IPS DF 4.7 (cell line): ENCODE results near the gene THOP1.

Experiments
- DNase-seq: peaks from one replicate; pipeline ENCODE4 v3.0.0-alpha.2; 2013; ENCODE audit warnings: low spot score; ENCODE audit errors: extremely low read depth

Gene THOP1

DNA sequence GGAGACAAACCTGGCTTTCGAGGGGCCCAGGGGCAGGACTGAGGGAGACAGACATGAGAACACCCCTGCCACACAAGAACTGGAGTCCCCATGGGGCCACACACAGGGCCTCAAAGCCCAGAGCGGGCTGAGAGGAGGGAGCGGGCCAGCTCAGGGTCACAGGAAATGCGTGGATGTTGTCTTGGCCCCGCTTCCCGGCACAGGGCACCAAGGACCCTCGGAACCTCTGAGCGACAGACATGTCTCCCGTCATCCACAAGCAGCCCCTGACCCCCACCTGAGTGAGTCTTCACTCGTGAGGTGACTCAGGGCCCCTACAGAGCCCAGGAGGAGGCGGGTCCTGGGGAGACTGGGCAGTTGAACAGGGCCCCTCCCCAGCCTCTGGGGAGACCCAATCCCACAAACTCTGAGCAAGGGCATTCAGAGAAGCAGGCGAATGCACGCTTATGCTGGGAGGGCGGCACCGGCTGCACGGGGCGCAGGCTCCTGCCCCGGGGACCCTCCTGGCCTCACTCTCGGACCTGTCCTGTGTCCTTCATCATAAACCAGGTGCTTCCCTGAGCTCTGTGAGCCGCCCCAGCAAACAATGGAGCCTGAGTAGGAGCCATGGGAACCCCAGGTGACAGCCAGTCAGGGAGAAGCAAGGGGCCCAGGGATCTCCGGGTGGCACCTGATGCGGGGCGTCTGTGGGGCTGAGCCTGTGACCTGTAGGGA, 22.4 kb upstream of the THOP1 start:
- no peak for DNase-seq

DNA sequence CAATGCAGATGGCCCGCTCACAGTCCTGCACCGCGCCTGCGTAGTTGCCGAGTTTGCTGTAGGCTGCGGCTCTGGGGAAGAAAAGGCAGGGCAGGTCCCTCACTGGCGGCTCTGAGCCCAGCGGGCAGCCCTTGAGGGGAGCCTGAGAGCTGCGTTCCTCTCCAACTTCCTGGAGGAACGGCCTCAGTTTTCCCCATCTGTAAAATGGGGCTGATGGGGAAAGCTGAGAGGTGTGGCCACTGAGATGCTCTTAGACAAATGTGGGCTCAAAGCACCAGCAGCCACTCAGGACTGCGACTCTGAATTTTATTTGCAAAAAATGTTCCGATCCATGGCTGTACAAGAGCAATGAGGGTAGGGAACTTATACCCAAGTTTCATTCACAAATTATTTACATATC, 21.6 kb upstream of the THOP1 start:
- no peak for DNase-seq

DNA sequence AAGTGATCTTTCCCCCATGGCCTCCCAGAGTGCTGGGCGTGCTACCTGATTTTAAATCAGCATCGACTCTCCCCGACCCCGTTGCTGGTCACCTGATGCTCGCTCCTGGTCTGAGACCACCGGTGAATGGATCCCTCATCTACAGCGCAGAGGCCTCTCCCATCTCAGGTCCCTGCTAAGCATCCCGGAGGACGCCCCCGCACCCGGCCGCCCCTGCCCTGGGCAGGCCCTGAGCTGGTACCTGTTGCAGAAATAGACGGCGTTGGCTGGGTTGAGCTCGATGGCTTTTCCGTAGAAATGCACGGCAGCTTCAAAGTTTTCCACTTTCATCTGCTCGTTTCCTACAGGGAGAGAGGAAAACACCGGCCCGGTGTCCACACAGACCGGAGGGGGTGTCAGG, 20.4 kb upstream of the THOP1 start:
- DNase-seq, result no peak

DNA sequence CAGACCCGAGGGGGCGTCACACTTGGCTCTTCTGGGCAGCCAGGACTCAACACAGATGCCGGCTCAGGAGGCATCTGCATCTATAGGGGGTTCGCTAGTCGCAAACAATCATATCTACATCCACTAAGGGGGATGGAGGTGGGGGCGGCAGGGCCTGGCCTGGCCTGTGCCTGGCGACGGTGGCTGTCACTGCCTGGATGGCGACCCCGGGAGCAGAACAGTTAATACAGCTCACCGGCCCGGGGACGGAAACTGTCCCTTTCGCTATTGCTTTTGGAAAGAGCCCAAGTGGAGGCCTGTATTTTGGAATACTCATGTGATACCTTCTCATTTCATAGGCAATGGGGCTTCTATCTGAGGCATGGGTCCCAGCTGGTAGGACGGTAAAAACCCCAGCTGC, 19.9 kb upstream of the THOP1 start:
- DNase-seq, result no peak

DNA sequence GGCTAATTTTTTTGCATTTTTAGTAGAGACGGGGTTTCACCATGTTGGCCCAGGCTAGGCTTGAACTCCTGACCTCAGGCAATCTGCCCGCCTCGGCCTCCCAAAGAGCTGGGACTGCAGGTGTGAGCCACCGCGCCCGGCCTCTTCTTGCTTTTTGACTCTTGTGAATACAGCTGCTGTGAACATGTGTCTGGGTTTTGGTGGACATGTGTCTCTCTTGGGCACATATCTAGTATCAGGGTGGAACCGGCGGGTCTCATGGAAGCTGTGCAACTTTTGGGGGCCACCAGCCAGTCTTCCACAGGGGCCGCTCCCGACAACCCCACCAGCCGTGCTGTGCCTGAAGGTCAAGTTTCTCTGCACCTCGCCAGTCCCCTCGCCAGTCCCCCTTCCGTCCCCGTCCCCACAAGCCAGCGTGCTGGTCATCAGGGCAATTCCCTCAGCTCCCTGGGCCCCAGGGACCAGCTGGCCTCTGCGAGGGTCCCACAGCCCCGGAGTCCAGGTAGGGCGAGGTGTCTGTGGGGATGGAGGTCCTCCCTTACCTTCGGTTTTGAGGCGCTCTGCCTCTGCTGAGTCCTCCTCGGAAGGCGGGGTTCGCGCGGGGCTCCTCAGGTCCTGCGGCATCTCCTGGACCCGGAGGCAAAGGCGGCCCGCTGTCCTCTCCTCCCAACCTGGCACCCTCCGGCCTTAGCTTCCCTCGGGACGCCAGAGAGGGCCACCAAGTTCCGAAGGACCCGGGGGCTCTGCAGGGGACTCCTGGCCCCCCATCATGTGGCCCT, 18.5 kb upstream of the THOP1 start:
- no peak for DNase-seq

DNA sequence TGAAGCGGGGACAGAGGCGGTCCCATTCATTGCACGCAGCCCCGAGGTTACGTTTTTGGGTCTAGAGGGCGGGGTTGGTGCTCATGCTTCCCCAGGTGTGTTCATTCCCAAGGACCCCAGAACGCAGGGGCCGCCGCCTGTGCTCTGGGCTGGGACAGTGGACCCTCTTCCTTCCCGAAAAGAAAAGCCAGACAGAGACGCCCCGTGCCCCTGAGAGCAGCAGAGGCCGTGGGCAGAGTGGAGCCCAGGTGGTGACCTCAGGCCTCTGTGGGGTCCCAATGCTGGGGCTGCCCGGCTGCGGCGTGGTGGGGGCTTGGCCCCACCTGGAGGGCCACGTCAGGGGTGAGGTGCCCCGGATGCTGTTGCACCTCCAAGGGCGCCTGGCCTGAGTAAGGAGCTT, 17.6 kb upstream of the THOP1 start:
- DNase-seq, result no peak

DNA sequence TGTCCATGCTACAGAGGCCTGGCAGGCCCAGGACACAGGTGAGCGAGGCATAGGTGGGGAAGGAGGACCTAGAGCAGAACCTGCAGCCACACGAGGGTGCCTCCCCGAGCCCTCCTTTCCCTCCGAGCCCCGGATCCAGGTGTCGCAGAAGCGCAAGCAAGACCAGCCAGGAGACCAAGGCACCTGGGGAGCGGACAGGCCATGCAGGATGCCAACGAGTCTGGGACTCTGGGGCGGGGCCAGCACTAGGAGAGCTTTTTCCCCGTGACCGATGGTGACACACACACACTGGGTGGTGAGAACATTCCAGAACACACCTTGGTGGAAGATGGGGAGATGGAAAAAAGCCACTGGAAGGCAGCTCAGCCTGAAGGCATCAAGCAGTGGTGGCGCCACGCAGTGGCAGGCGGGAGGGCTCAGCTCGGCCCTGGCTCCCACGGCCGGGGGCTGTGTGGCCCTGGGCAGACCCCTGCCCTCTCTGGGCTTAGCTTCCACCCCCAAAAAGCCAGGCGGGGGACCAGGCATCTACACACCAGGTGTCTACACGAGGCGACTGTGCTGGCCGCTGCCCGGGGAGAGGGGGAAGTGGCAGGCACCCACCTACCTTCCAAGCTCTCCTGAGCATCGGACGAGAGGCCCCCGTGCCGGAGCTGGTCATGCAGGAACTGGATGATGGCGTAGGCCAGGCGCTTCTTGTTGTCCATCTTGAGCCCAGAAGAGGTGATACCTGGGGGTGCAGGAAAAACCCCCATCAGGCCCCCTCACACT, 16.8 kb upstream of the THOP1 start:
- no peak for DNase-seq

DNA sequence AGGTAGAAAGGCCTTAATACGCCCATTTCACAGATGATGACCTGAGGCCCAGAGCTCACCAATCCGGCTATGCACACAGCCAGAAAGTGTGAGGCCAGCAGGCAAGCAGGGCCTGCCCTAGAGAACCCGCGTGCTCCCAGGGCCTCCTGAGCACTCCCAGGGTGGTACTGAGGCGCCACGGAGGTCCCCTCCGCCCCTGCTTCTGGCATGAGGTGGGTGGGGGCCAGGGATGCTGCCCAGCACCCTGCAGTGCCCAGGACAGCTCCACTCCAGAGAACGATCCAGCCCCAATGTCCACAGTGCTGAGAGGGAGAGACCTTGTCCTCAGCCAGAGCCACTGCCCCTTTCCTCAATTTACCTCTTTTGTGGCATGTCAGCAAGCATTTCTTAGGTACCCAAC, 16.1 kb upstream of the THOP1 start:
- no peak for DNase-seq

DNA sequence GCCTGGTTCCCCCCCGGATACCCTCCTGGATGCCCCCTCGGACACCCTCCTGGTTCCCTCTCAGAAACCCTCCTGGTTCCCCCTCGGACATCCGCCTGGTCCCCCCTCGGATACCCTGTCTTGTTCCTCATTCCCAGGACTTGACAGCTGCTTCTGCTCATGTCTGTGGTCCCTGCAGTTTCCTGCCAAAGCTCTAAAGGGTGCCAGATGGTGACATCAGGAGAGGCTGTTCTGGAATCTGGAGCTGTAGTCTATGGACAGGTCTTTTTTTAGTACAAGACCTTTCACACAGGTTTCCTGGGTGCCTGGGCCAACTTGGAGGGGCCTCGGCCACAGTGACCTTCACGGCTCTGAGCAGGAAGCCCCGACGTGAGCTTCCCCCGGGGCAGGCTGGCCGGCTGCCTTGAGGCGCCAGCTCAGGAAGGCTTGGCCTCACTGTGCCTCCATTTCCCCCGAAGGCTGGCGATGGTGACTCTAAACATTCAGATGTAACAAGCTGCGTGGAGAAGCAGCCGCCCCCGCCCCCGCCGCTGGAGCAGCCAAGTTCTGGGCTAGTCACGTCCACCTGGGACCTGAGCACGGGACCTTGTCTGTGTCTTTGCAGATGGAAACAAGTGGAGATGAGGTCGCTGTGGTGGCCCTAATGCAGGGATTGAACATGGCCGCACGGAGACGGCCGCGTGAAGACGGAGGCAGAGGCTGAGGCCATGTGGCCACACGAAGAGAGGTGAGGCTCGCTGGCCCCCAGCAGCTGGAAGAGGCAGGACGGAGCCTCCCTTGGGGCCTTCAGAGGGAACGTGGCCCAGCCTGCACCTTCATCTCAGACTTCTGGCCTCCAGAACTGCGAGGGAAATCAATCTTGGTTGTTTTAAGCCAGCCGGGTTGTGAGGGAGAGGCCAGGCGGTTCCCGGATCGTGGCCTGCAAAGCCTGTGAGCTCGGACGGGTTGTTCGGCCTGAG, 15.0 kb upstream of the THOP1 start:
- no peak for DNase-seq

DNA sequence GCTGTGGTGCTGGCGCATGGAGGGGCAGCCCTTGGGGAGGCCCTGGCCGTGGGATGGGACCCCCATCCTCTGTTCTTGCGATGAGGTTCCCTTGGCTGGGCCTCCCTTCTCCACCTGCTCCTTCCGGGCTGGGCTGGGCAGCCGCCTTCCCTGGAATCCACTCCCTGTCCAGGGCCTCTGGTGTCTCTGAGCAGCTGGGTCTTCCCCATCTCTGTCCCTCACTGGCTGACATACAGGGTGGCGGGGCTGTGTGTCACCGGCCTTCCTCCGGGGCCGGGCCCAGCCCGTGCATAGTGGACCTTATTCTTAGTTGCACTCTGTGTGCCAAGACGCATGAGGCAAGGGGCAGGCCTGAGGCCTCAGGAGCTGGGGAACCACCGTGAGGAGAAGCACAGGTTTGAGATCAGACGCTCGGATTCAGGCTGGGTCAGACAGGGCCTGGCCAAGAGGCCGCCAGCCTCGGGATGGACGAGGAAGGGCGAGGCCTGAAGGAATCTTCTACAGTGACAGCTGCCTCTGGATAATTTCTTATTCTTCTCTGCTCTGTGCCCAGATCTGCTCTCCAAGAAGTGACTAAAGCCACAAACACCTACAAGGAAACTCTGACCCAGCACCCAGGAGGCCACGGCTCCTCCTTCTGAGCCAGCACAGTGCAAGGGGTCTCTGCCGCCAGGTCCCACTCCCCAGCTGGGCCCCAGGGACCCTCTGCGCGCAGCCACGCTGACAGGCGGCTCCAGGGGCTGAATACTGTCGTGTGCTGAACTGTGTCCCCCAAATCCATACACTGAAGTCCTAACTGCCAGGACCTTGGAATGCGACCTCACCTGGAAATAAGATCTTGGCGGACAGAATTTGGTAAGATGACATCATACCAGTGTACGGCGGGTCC, 13.3 kb upstream of the THOP1 start:
- no peak for DNase-seq

DNA sequence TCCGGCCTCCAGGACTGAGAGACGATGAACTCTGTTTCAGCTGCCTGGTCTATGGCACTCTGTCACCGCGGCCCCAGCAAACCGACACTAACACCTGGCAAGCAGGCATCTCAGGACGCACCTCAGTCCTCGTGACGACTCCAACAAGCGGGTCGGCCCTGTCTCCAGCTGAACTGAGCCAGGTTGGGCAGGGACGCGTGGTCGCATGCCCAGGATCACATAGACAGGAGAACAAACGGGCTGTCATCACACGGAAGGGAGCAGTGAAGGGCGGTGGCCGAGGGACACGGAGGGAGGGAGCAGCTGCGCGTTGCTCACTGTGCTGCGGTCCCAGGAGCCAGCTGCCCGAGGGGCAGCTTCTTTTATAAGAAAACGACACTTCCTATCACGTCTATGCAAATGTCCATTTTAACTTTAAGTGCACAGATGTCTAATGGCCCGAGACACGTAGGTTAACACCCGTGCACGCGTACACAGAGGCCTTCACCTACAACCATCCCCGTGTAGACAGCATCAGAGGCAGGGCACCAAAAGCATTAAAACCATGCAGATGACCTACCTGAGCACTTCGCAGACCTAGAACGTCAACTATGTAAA, 11.1 kb upstream of the THOP1 start:
- DNase-seq, result no peak

DNA sequence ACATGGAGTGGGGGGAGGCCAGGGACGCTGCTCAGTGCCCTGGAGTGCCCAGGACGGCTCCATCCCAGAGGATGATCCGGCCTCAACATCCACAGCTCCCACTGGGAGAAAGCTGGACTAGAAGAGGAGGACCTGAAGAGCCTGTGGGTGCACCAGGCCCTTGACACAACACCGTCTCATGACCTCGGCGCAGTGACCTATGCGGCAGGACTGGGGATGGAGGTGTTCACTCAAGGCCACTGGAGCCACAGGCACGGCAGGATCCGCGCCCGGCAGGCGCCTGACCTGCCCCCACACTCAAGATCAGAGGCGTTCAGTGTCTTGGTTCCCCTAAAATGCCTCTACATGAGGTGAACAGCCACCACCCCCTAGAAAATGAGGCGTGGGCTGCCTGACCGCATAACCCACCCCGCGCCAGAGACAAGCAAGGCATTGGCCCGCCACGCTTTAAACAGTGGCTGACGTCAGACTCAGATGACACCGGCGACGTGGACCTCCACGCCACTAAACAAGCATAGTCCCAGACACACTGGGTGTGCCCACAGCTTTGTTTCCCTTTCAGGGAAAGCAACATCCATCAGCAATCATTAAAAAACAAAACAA, 10.2 kb upstream of the THOP1 start:
- no peak for DNase-seq

DNA sequence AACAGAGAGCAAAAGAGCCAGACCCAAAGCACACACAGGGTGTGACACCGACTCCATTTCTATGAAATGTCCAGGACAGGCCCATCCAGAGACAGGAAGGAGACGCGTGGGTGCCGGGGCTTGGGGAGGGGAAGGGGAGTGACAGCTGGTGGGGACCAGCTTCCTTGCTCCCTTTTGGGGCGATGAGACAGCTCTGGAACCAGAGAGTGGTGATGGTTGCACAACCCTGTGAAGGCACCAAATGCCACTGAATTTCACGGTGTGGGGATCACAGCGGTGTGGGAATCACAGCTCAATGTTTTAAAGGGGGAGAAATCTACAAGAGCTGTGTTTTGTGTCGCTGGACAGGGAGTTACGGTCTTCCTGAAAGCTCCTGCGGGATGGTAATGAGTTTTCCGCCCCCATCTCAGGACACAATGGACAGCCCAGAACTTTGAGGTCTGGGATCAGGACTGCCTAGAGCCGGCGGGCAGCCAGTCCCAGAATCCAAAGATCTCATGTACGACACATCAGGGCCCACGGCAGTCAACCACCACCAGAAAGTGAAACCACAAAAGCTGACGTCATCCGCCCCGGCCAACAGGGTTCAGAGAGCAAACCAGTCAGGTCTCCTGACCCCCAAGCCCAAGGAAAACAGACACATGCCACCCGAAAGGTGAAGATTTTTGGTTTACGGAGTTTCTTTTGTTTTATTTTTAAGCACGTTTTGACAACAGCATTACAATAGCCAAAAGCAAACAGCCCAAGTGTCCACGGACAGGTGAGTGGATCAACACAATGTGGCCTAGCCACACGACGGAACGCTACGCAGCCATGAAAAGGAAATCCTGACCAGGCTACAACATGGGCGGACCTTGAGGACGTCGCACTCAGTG, 9.5 kb upstream of the THOP1 start:
- no peak for DNase-seq

DNA sequence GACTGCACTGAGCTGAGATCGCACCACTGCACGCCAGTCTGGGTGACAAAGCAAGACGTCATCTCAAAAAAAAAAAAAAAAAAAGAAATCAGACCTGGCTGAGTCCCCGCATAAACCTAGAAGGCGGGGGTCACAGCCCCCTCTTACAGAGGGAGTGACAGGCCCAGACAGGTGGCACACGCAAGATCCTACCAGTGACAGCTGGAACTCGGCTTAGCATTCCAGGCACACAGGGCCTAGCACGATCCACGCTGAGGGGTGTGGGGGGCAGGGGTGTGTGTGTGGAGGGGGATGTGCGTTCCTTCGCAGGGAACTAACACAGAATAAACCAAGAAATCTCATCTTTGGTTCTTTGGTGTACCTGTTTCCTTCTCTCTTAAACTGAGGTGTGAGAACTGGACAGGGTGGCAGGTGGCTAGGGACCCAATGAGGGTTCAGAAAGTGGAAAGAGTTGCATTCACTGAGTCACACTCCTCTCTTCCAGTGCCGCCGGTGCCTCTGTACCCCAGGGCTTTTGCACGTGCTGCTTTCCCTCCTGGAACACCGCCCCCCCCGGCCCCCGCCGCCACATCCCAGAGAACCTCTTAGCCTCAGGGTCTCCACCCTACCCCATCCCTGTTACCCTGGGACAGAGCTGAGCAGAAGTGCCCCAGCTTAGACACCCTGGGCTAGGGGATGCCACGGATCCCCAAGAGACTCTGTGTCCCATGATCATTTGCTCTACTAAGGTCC, 7.2 kb upstream of the THOP1 start:
- no peak for DNase-seq

DNA sequence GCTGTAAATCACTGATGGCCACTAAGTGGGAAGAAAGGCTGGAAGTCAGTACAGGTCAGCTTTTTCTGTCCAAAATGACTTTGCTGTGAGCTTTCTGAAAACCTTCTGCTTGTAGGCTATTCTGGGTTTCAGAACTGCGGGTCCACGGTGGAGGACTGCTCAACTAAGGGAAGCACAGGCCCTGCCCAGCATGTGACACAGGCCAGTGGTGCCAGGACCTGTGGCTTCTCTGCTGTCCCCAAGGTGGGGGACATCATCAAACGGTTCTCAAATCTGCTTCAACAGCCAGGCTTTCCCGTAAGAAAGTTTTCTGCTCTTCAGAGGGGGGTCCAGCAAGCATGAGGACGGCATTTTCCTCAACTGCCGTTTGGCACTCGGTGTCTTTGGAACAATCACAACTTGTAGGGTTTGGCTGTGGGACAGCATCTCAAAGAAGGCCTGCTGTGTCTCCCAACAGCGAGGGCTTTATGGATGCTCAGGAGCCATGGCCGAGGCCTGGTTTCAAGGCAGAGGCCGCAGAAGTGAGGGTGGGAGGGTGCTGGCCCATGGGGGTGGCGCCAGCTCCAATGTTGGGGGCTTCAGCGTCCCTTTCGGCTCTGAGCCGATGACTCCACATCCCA, 6.1 kb upstream of the THOP1 start:
- no peak for DNase-seq

DNA sequence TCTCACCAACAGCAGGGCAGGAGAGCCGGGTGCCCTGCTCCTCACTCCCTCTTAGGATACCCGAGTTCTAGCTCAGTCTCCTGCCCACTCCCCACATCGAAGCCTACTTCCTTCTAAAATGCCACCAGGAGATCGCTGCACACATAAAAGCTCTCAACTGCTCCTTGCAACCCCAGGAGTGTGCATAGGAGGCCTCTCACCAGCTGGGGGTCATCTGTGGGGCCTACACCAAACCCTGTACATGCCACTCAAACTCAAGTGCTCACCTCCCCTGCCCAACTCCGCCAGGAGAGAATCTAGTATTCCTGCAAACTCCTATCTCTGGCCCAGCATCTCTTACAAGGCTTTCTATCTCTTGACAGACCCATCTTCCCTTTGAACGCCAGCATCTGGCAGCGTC, 5.0 kb upstream of the THOP1 start:
- no peak for DNase-seq

DNA sequence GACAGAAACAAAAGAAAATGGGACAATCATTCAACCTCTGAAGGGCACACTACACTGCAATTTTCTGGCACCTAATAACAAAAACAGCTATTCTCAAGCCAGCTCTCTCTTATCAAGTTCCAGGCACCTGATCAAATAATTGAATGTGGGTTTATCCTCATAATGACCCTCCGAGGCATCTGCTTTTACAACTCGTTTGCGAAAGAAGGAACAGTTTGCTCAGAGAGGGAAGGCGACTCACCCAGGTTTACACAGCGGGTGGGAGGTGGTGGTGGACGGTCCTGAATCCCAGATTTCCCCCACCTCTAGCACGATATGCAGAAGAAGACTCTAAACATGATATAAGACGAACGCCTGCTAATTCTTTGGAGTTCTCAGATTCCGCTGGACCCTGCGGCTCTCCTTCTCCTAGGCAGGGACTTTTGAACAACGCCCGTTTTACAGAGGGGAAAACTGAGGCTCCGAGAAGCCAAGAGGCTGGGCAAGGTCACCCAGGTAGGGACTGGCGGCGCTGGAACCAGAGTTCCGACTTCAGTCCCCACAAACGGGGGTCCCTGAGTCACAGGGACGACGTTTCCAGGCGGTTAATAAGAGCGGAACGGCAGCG, 2.9 kb upstream of the THOP1 start:
- DNase-seq, result no peak
